Osteocyte (in vitro differentiated cells): Measurements from ENCODE around the gene KCNMB1. TPM values are rescaled to one million over a fixed set of nuclear protein-coding genes. Genes with fewer than 3 reads are reported as not detected.

Experiments
- DNase-seq: peaks from one replicate; pipeline ENCODE4 v3.0.0; 2021; ENCODE audit warnings: mixed read lengths; ENCODE audit not compliant: unreplicated experiment; ENCODE audit errors: extremely low spot score
- H3K27ac Mint-ChIP-seq: one replicate; pipeline ENCODE4 v1.8.0; 2021; ENCODE audit warnings: mild to moderate bottlenecking, mixed read lengths; ENCODE audit not compliant: unreplicated experiment
- H3K27me3 Mint-ChIP-seq: one replicate; pipeline ENCODE4 v1.8.0; 2021; ENCODE audit warnings: mixed read lengths; ENCODE audit not compliant: unreplicated experiment
- H3K36me3 Mint-ChIP-seq: one replicate; pipeline ENCODE4 v1.8.0; 2021; ENCODE audit warnings: mixed read lengths; ENCODE audit not compliant: unreplicated experiment
- H3K4me1 Mint-ChIP-seq: one replicate; pipeline ENCODE4 v1.8.0; 2021; ENCODE audit warnings: mixed read lengths; ENCODE audit not compliant: unreplicated experiment
- H3K4me3 Mint-ChIP-seq: one replicate; pipeline ENCODE4 v1.8.0; 2021; ENCODE audit warnings: mild to moderate bottlenecking, moderate library complexity, mixed read lengths; ENCODE audit not compliant: unreplicated experiment
- H3K9me3 Mint-ChIP-seq: one replicate; pipeline ENCODE4 v1.8.0; 2021; ENCODE audit warnings: mixed read lengths; ENCODE audit not compliant: unreplicated experiment
- total RNA-seq: library from RNA; stranded (reverse); gene quantifications from 2 replicates; pipeline ENCODE4 v1.2.1, GENCODE V29; 2021
- TF ChIP-seq, protein P1 (sequence below): fragments of 200-600 bp; sonication (generic); IDR thresholded peaks from 2 replicates; pipeline ENCODE4 v1.5.0; 2021; ENCODE audit warnings: antibody characterized with exemption, mild to moderate bottlenecking, moderate library complexity

The KCNMB1 gene
- total RNA-seq, 1 donor from 2014 or later: 3.5 TPM

GRCh38 chr5:170434966-170435605, 45.9 kb upstream of the KCNMB1 start:
- Mint-ChIP-seq H3K4me3 (no peak overlapping the region), H3K27ac (no peak overlapping the region), H3K27me3 (peaks cover 23% of the 10 kb centered on the region), H3K9me3 (peaks cover 5% of the 10 kb centered on the region), H3K36me3 (no peaks in the 10 kb centered on the region), H3K4me1 (peaks cover 6% of the 10 kb centered on the region)
- TF ChIP-seq, protein P1, sequence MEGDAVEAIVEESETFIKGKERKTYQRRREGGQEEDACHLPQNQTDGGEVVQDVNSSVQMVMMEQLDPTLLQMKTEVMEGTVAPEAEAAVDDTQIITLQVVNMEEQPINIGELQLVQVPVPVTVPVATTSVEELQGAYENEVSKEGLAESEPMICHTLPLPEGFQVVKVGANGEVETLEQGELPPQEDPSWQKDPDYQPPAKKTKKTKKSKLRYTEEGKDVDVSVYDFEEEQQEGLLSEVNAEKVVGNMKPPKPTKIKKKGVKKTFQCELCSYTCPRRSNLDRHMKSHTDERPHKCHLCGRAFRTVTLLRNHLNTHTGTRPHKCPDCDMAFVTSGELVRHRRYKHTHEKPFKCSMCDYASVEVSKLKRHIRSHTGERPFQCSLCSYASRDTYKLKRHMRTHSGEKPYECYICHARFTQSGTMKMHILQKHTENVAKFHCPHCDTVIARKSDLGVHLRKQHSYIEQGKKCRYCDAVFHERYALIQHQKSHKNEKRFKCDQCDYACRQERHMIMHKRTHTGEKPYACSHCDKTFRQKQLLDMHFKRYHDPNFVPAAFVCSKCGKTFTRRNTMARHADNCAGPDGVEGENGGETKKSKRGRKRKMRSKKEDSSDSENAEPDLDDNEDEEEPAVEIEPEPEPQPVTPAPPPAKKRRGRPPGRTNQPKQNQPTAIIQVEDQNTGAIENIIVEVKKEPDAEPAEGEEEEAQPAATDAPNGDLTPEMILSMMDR: peak; percentile 98
- no peak for DNase-seq

GRCh38 chr5:170432669-170433068, 43.5 kb upstream of the KCNMB1 start:
- no peak overlapping the region for H3K4me3 Mint-ChIP-seq
- H3K4me1 Mint-ChIP-seq: peaks cover 9% of the 10 kb centered on the region
- H3K27ac Mint-ChIP-seq: no peak overlapping the region
- H3K27me3 Mint-ChIP-seq: peaks cover 41% of the 10 kb centered on the region
- H3K9me3 Mint-ChIP-seq: peaks cover 5% of the 10 kb centered on the region
- H3K36me3 Mint-ChIP-seq: no peaks in the 10 kb centered on the region
- no peak for DNase-seq
- TF ChIP-seq, protein P1: no peak

DNA sequence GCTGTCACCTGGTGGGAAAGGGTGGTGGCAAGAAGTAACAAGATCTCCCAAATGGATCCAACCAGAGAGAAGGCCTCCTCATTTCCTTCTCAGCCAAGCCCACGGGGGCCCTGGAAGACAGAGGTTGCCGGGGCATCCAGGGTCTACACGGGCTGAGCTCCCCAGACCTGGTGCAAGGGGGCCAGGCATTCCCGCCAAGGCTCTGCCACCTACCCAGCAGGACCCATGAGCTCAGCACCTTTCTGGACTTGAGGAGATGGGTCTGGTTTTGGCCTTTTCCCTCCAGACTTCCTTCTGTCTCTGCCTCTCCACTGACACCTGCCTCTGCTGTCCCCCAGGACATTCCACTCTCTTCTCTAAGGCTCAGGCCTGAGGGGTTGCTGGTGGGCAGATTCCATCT, 42.4 kb upstream of the KCNMB1 start:
- H3K27me3 Mint-ChIP-seq: peaks cover 41% of the 10 kb centered on the region
- peaks cover 12% of the 10 kb centered on the region for H3K4me1 Mint-ChIP-seq
- no peak overlapping the region for H3K27ac Mint-ChIP-seq
- no peaks in the 10 kb centered on the region for H3K36me3 Mint-ChIP-seq
- no peak for DNase-seq
- TF ChIP-seq, protein P1: no peak
- peaks cover 5% of the 10 kb centered on the region for H3K9me3 Mint-ChIP-seq
- no peak overlapping the region for H3K4me3 Mint-ChIP-seq

DNA sequence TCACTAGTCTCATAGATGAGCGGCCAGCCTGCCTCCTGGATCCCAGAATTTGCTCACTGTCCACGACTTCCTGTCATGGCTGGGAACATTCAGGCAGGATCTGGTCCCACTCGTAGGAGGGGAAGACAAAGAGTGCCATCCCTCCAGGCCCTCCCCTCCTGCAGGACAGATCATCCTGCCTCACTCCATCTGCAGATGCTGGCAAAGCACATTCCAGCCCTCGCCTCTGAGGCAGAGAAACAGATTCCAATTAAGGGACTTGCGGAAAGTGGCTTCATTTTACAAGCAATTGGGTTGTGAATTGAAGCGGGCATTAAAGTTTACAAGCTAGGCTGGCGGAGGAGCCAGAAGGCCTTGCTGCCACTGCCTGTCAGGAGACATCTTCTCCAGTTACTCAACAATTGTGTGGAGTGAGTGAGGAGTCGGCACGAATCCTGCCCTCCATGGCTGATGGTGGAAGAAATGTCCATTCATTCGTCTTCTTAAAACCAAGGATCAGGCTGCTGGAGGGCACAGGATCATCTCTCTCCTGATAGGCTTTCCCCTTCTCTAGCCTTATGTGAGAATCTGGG, 41.8 kb upstream of the KCNMB1 start:
- TF ChIP-seq, protein P1: no peak
- Mint-ChIP-seq H3K27ac (no peak overlapping the region), H3K4me1 (peaks cover 13% of the 10 kb centered on the region), H3K4me3 (no peak overlapping the region), H3K9me3 (peaks cover 5% of the 10 kb centered on the region), H3K27me3 (peaks cover 41% of the 10 kb centered on the region), H3K36me3 (no peaks in the 10 kb centered on the region)
- DNase-seq: no peak

DNA sequence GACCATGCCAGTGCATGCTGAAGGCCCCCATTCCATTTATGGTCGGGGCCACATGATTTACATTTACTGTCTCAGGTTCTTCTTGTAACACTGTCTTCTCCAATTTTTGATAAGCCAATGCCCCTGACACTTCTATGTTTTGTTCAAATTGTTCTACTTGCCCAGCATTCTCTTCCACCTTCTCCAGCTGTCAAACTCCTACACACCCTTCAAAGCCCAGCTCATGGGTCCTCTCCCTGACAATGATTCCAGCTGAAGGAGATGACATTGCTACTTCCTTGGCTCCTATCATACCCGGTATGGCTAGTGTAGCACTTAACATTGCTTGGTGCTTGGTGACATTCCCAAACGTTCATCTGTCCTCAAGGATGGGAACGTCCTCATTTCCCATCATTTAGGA, 41.1 kb upstream of the KCNMB1 start:
- Mint-ChIP-seq H3K9me3 (peaks cover 5% of the 10 kb centered on the region), H3K27ac (no peak overlapping the region), H3K4me3 (no peak overlapping the region), H3K4me1 (peaks cover 13% of the 10 kb centered on the region), H3K27me3 (peaks cover 46% of the 10 kb centered on the region), H3K36me3 (no peaks in the 10 kb centered on the region)
- TF ChIP-seq, protein P1: no peak
- DNase-seq: no peak
